ENCODE data around the gene RXRA. TPM values are rescaled to one million over a fixed set of nuclear protein-coding genes. Genes with fewer than 3 reads are reported as not detected.

The RXRA gene
- total and polyA plus RNA-seq, 2 of the 13 experiments (the other 11 are each of a cell fraction or from before 2014, with no cell fraction given): 18.9 to 29.2 TPM

DNA sequence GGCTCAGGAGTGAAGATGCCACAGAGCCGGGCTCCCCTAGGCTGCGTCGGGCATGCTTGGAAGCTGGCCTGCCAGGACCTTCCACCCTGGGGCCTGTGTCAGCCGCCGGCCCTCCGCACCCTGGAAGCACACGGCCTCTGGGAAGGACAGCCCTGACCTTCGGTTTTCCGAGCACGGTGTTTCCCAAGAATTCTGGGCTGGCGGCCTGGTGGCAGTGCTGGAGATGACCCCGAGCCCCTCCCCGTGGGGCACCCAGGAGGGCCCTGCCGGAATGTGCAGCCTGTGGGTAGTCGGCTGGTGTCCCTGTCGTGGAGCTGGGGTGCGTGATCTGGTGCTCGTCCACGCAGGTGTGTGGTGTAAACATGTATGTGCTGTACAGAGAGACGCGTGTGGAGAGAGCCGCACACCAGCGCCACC is 113.1 kb downstream of the RXRA start:
- H3K27ac ChIP-seq (ENCODE audit: extremely low read length, insufficient read depth, low read length): peak overlapping the region; percentile 21
- intact Hi-C loops (cut with micrococcal nuclease; ENCODE audit: unreplicated experiment): loop anchor here (10.0 kb wide), 1 partner anchor 55 kb away; no protein-coding TSS in a partner anchor
- peak overlapping the region; percentile 68 for H3K4me2 ChIP-seq (ENCODE audit: low read depth, low read length)
- in situ Hi-C loops (cut with HindIII; ENCODE audit: extremely low pct_ligation_motif_present, low pct_unique_long_range_greater_than_20kb): no loop called here
- peaks cover 4 to 10% of the 10 kb centered on the region in 2 experiments; a peak in 2 of 5 replicates for H3K36me3 ChIP-seq (replicated peaks in 1 of 2; ENCODE audit: control insufficient read depth in 1 of 2, insufficient read depth in 2 of 2, low read length in 2 of 2)
- H3K79me2 ChIP-seq (ENCODE audit: insufficient read depth, low read length): no peaks in the 10 kb centered on the region
- ChIA-PET POLR2A (interaction anchor here (2.0 kb wide), 1 partner anchor 111 kb away, joined by 7 read pairs; no protein-coding TSS in a partner anchor), CTCF (ENCODE audit: low intra/inter-chr PET ratio, low total read pairs) (no interaction called here)
- H3K9ac ChIP-seq (ENCODE audit: insufficient read depth, low read depth, low read length): peak overlapping the region; percentile 19; the same call in 1 of the 2 replicates
- H3K9me3 ChIP-seq (ENCODE audit: low read length): no peaks in the 10 kb centered on the region
- H3K4me1 ChIP-seq (ENCODE audit: insufficient read depth, low read length): peaks cover 89% of the 10 kb centered on the region
- FAIRE-seq (no peak), ATAC-seq (peak; percentile 10), DNase-seq (ENCODE audit: low spot score) (peak; percentile 32)
- BruUV-seq (replicated peaks): no TSS peak
- H3K27me3 ChIP-seq (ENCODE audit: control insufficient read depth in 1 of 2, insufficient read depth in 2 of 2, low read length in 2 of 2): peaks cover 0 to 17% of the 10 kb centered on the region in 2 experiments; a peak in 2 of 5 replicates
- H4K20me1 ChIP-seq (ENCODE audit: insufficient read depth, low read length): no peaks in the 10 kb centered on the region
- 0% methylated on average over 11 of the region's 23 CpGs for WGBS (ENCODE audit: low lambda C conversion rate)
- peak overlapping the region in 2 of 3 experiments; percentile 21 to 52; a peak in 3 of 6 replicates for H3K4me3 ChIP-seq (replicated peaks in 1 of 3; ENCODE audit: insufficient read depth in 1 of 3, low read depth in 2 of 3, low read length in 3 of 3)
- no peak overlapping the region for H2AFZ ChIP-seq (ENCODE audit: low read length)
- TF ChIP-seq, protein P1, sequence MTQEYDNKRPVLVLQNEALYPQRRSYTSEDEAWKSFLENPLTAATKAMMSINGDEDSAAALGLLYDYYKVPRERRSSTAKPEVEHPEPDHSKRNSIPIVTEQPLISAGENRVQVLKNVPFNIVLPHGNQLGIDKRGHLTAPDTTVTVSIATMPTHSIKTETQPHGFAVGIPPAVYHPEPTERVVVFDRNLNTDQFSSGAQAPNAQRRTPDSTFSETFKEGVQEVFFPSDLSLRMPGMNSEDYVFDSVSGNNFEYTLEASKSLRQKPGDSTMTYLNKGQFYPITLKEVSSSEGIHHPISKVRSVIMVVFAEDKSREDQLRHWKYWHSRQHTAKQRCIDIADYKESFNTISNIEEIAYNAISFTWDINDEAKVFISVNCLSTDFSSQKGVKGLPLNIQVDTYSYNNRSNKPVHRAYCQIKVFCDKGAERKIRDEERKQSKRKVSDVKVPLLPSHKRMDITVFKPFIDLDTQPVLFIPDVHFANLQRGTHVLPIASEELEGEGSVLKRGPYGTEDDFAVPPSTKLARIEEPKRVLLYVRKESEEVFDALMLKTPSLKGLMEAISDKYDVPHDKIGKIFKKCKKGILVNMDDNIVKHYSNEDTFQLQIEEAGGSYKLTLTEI (CRISPR knock-in tag; conservative IDR thresholded peaks at IDR 0.05): no peak
- TF ChIP-seq, protein P2, sequence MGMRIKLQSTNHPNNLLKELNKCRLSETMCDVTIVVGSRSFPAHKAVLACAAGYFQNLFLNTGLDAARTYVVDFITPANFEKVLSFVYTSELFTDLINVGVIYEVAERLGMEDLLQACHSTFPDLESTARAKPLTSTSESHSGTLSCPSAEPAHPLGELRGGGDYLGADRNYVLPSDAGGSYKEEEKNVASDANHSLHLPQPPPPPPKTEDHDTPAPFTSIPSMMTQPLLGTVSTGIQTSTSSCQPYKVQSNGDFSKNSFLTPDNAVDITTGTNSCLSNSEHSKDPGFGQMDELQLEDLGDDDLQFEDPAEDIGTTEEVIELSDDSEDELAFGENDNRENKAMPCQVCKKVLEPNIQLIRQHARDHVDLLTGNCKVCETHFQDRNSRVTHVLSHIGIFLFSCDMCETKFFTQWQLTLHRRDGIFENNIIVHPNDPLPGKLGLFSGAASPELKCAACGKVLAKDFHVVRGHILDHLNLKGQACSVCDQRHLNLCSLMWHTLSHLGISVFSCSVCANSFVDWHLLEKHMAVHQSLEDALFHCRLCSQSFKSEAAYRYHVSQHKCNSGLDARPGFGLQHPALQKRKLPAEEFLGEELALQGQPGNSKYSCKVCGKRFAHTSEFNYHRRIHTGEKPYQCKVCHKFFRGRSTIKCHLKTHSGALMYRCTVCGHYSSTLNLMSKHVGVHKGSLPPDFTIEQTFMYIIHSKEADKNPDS (CRISPR knock-in tag; IDR thresholded peaks at IDR 0.05): no peak
- TF ChIP-seq MAX (IDR thresholded peaks at IDR 0.05) (no peak), RFXANK (CRISPR knock-in tag; IDR thresholded peaks at IDR 0.05) (no peak), HDAC1 (CRISPR knock-in tag; IDR thresholded peaks at IDR 0.05) (no peak; the same call in 1 of the 2 replicates), ZBTB7B (CRISPR knock-in tag; IDR thresholded peaks at IDR 0.05) (peak; percentile 49; the same call in 1 of the 2 replicates), AGO1 (IDR thresholded peaks at IDR 0.05; ENCODE audit: low read depth, low read length, poor library complexity, severe bottlenecking) (peak; percentile 87), ZSCAN30 (CRISPR knock-in tag; IDR thresholded peaks at IDR 0.05) (no peak), ZBTB37 (CRISPR knock-in tag; IDR thresholded peaks at IDR 0.05) (no peak), RARA (CRISPR knock-in tag; IDR thresholded peaks at IDR 0.05) (peak; percentile 50; the same call in 1 of the 2 replicates), PAXIP1 (CRISPR knock-in tag; conservative IDR thresholded peaks at IDR 0.05) (peak; percentile 47; the same call in 1 of the 2 replicates), TBX3 (IDR thresholded peaks at IDR 0.05; ENCODE audit: borderline replicate concordance) (no peak), ZFX (CRISPR knock-in tag; IDR thresholded peaks at IDR 0.05; ENCODE audit: low read depth) (peak; percentile 70)
- TF ChIP-seq, protein P3, sequence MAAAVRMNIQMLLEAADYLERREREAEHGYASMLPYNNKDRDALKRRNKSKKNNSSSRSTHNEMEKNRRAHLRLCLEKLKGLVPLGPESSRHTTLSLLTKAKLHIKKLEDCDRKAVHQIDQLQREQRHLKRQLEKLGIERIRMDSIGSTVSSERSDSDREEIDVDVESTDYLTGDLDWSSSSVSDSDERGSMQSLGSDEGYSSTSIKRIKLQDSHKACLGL (CRISPR knock-in tag; IDR thresholded peaks at IDR 0.05): 0 out of 2 replicates have a peak, but pooled peaks have one; percentile 26
